ENCODE measurements around the gene EYA3.

Gene EYA3

DNA sequence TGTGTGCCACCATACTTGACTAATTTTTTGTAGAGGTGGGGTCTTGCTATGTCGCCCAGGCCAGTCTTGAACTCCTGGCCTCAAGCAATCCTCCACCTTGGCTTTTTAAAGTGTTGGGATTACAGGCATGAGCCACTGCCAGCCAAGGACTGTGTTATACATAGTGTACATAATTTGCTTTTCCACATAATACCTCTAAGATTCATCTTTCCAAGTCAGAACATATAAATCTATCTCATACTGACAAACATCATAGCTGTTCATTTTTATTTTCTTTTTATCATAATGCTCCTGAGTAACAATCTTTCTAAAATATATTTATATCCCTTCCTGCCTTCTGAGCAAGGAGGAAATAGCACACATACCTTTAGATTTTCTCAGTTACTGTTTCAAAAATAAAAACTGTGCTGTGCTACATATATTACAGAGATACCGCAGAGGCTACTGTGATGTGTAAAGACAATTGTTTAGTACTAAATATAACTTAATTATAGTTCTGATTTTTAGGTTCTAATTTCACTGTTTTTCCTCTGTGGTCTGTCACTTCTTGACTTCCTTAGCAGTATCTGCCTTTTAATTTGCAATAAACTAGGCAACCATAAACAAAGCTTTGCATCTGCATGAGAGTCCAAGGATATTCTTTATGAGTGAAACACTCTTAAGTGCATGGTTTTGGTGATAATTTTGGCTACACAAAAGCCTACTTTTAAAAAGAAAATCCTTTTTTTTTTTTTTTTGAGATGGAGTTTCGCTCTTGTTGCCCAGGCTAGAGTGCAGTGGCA, 59.3 kb downstream of the EYA3 start:
- H3K36me3 ChIP-seq (ENCODE audit: insufficient read depth, low read length) = peaks cover 16% of the 10 kb centered on the region
- no peaks in the 10 kb centered on the region for H3K79me2 ChIP-seq (ENCODE audit: insufficient read depth, low read length)
- TF ChIP-seq CTCF (IDR thresholded peaks at IDR 0.05; ENCODE audit: borderline replicate concordance, extremely low read depth, low read length, poor library complexity, severe bottlenecking) (no peak), EZH2 (IDR thresholded peaks at IDR 0.05; ENCODE audit: borderline replicate concordance, low read depth, low read length, severe bottlenecking) (no peak)
- H2AFZ ChIP-seq (ENCODE audit: low read depth, low read length) = no peak overlapping the region
- no peaks in the 10 kb centered on the region for H4K20me1 ChIP-seq (ENCODE audit: insufficient read depth, low read length)
- no peaks in the 10 kb centered on the region for H3K9me3 ChIP-seq (ENCODE audit: insufficient read depth, low read length, severe bottlenecking)
- no peak overlapping the region for H3K4me3 ChIP-seq (ENCODE audit: low read depth in 1 of 2, low read length in 2 of 2)
- no peak overlapping the region for H3K27ac ChIP-seq (ENCODE audit: low read length)
- no peaks in the 10 kb centered on the region for H3K4me1 ChIP-seq (ENCODE audit: insufficient read depth, low read length)
- H3K9ac ChIP-seq (ENCODE audit: low read depth, low read length) = no peak overlapping the region
- ATAC-seq (ENCODE audit: insufficient read depth, low read depth) = no peak
- H3K27me3 ChIP-seq (ENCODE audit: insufficient read depth, low read length, poor library complexity) = no peaks in the 10 kb centered on the region
- H3K4me2 ChIP-seq (ENCODE audit: insufficient read depth, low read length) = no peak overlapping the region
- no peak for DNase-seq

- Histone ChIP-seq H3K9ac (ENCODE audit: low read depth, low read length) (no peak overlapping the region), H3K4me3 (ENCODE audit: low read depth in 1 of 2, low read length in 2 of 2) (no peak overlapping the region), H4K20me1 (ENCODE audit: insufficient read depth, low read length) (no peaks in the 10 kb centered on the region), H3K27ac (ENCODE audit: low read length) (no peak overlapping the region), H3K4me1 (ENCODE audit: insufficient read depth, low read length) (no peaks in the 10 kb centered on the region), H2AFZ (ENCODE audit: low read depth, low read length) (no peak overlapping the region), H3K79me2 (ENCODE audit: insufficient read depth, low read length) (no peaks in the 10 kb centered on the region), H3K4me2 (ENCODE audit: insufficient read depth, low read length) (no peak overlapping the region), H3K9me3 (ENCODE audit: insufficient read depth, low read length, severe bottlenecking) (no peaks in the 10 kb centered on the region), H3K36me3 (ENCODE audit: insufficient read depth, low read length) (peaks cover 16% of the 10 kb centered on the region), H3K27me3 (ENCODE audit: insufficient read depth, low read length, poor library complexity) (no peaks in the 10 kb centered on the region)
- ATAC-seq (ENCODE audit: insufficient read depth, low read depth) (no peak), DNase-seq (no peak)
- no peak for TF ChIP-seq EZH2 (IDR thresholded peaks at IDR 0.05; ENCODE audit: borderline replicate concordance, low read depth, low read length, severe bottlenecking)
- TF ChIP-seq CTCF (IDR thresholded peaks at IDR 0.05; ENCODE audit: borderline replicate concordance, extremely low read depth, low read length, poor library complexity, severe bottlenecking) = no peak
These were observed 60.8 kb downstream of the EYA3 start for GRCh38 chr1:28027660-28028059.

GRCh38 chr1:28027238-28027637, 61.2 kb downstream of the EYA3 start:
- DNase-seq = no peak
- no peak overlapping the region for H3K27ac ChIP-seq (ENCODE audit: low read length)
- no peaks in the 10 kb centered on the region for H3K9me3 ChIP-seq (ENCODE audit: insufficient read depth, low read length, severe bottlenecking)
- no peaks in the 10 kb centered on the region for H4K20me1 ChIP-seq (ENCODE audit: insufficient read depth, low read length)
- H2AFZ ChIP-seq (ENCODE audit: low read depth, low read length) = no peak overlapping the region
- H3K79me2 ChIP-seq (ENCODE audit: insufficient read depth, low read length) = no peaks in the 10 kb centered on the region
- no peak for ATAC-seq (ENCODE audit: insufficient read depth, low read depth)
- TF ChIP-seq CTCF (IDR thresholded peaks at IDR 0.05; ENCODE audit: borderline replicate concordance, extremely low read depth, low read length, poor library complexity, severe bottlenecking) (no peak), EZH2 (IDR thresholded peaks at IDR 0.05; ENCODE audit: borderline replicate concordance, low read depth, low read length, severe bottlenecking) (no peak)
- no peak overlapping the region for H3K4me3 ChIP-seq (ENCODE audit: low read depth in 1 of 2, low read length in 2 of 2)
- H3K4me1 ChIP-seq (ENCODE audit: insufficient read depth, low read length) = no peaks in the 10 kb centered on the region
- no peaks in the 10 kb centered on the region for H3K27me3 ChIP-seq (ENCODE audit: insufficient read depth, low read length, poor library complexity)
- H3K36me3 ChIP-seq (ENCODE audit: insufficient read depth, low read length) = peaks cover 16% of the 10 kb centered on the region
- no peak overlapping the region for H3K9ac ChIP-seq (ENCODE audit: low read depth, low read length)
- no peak overlapping the region for H3K4me2 ChIP-seq (ENCODE audit: insufficient read depth, low read length)

Data from DND-41 (cell line).